GM18873 (cell line): ENCODE data around the gene MRPL55.
"Not testable (repeated sequence)": the region's sequence is repeated elsewhere in the genome, so short reads cannot be mapped to it uniquely, and the experiment has no call there.

ENCODE experiments used
- ATAC-seq: cut with Tn5 transposase; IDR thresholded peaks from one replicate; pipeline ENCODE4 v1.9.1; 2021; ENCODE audit warnings: mild to moderate bottlenecking, moderate library complexity, moderate number of reproducible peaks; ENCODE audit not compliant: unreplicated experiment, low FRiP score

Gene MRPL55

DNA sequence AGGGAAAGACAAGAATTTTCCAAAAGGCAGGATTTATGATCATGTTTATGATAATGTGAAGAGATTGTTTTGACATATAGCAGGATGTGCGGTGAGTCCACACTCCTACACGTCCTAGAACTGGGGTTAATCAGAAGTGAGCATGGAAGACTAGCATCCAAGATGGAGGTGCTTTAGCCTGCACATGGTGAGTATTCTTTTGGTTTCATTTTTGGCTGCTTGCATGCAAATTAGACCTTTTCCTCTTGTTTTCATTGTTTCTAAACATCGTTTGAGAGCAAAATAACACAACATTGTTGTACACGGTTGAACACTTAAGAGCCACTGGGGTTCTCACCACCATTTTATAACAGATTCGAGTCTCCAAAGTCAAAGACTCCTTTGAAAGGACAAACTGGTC, 16.1 kb upstream of the MRPL55 start:
- ATAC-seq, result no peak

DNA sequence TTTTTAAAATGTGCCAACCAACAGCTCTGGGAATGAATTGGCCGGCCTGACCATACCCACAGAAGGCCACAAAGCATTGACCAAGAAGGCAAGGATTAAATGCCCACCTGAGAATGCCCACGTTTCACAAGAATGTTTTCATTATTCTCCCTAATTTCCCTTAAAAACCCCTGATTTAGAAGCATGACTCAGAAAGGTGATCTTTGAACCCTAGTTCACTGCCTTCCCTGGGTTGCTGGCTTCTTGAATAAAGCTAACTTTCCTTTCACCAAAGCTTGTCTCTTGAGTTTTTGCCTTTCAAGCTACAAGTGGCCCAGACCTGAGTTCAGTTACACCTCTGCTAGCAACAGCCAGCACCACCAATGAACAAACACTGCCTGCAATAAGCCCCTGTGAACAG, 14.4 kb upstream of the MRPL55 start:
- no peak for ATAC-seq

DNA sequence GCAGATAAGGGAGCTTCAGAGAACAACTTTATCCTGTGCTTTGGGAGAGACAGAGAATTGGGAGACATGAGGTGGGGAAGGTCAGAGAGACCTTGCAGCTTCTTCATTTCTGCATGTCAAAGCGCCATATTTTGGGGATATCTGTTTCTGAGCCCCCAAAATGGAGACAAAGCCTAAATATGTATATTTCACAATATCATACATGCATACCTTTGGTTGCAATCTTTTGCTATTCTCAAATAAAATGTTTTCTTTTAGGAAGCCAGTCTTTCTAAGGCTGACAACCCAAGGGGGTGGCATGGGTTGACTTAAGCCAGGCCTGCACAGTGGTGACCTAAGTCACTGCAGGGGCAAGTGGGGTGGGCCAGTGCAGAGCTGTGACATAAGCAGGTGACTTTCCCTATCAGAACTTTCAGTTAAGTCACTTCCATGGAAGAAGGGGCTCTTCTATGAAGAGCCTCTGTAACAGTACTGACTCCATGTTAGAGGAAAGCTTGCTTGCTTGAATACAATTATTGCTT, 13.9 kb upstream of the MRPL55 start:
- no peak for ATAC-seq

DNA sequence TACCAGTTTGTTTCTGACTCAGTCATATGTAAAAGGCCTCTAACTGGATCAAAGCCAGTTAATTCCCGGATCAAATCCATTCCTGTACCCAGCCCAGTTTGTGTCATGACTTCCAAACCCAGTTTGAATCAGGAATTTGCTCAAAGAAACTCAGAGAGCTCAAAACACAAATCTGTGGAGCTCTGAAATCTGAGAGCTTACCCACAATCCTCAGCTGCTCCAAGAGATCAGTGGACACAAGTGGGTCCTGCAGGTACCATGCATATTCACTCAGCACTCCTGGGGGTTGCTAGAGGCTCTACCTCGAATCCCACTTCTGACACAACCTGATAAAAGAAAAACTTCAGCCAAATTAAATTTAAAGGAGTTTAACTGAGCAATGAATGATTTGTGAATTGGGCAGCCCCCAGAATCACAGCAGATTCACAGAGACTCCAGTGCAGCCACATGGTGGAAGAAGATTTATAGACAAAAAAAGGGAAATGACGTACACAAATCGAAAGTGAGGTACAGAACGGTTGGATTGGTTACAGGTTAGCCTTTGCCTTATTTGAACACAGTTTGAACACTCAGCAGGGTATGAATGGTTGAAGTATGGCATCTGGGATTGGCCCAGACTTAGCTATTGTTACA, 11.9 kb upstream of the MRPL55 start:
- no peak for ATAC-seq

GRCh38 chr1:228120351-228120750, 11.3 kb upstream of the MRPL55 start:
- no peak for ATAC-seq

GRCh38 chr1:228118040-228118439, 8.9 kb upstream of the MRPL55 start:
- ATAC-seq, result no peak

- no peak for ATAC-seq
Observed at GRCh38 chr1:228117335-228117734, 8.2 kb upstream of the MRPL55 start.

DNA sequence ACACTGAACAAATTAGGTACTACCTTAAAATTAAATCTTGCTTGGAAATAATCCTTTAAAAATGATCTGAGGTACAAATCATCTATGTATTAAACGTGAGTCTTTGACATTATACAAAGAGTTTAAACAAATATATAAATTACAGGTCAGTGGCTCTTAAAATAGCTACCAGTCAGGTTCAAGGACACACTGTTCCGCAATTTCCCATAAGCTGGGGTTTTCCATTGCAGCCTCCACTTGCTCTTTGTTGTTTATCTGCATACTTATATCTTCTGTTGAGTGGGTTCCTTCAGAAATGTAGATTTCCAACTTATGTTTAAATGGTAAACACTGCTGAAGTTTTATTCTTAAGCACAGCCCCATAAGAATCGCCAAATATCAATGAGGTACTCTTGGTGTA, 5.7 kb upstream of the MRPL55 start:
- ATAC-seq, result no peak

DNA sequence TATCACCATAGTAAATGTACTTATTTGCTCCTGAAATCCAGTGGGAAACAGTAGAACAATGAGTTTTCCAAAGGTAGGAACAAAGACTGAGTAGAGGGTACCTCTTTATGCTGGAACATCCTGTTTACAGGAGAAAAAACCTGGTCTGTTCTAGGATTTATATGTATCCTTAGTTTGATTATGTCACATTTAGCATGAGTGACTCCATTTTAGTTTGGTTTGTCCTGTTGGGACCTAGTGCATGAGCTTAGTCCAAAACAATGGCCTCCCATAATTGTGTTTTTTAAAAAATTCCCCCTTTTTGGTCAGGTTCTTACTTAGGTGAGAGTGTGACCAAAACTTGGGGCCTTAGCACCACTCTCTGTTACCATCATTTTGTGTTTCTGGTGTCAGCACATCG, 3.5 kb upstream of the MRPL55 start:
- ATAC-seq, result no peak

DNA sequence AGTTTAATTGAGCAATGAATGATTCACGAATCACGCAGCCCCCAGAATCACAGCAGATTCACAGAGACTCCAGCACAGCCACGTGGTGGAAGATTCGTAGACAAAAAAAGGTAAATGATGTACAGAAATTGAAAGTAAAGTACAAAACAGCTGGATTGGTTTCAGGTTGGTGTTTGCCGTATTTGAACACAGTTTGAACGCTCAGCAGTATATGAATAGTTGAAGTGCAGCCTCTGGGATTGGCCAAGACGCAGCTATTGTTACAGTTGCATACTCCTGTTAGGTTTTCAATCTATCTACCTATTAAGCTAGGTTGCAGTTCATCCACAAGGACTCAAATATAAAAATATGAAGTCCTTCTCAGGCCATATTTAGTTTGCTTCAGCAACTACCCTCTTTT, 3.1 kb upstream of the MRPL55 start:
- no peak for ATAC-seq

GRCh38 chr1:228111315-228111714, 2.2 kb upstream of the MRPL55 start:
- ATAC-seq, result not testable (repeated sequence)

GRCh38 chr1:228110556-228110955, 1.5 kb upstream of the MRPL55 start:
- no peak for ATAC-seq

- no peak for ATAC-seq
Observed at GRCh38 chr1:228109962-228110488, 926 bp upstream of the MRPL55 start.

DNA sequence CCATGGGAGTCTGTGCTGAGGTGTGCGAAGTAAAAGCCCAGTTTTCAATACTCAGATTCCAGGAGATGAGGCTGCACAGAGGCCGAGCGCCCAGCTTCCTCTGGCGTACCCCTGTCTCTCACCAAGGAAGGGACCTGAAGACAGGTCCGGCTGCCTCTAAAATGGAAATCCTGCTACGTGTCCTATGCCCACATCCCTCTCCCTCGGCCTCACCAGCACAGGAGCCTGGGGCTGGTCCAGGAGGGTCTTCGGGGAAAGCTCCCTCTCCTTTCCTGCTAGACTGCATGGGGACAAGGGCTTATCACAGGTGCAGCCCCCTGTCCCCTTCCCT, 392 bp downstream of the MRPL55 start:
- ATAC-seq, result no peak

DNA sequence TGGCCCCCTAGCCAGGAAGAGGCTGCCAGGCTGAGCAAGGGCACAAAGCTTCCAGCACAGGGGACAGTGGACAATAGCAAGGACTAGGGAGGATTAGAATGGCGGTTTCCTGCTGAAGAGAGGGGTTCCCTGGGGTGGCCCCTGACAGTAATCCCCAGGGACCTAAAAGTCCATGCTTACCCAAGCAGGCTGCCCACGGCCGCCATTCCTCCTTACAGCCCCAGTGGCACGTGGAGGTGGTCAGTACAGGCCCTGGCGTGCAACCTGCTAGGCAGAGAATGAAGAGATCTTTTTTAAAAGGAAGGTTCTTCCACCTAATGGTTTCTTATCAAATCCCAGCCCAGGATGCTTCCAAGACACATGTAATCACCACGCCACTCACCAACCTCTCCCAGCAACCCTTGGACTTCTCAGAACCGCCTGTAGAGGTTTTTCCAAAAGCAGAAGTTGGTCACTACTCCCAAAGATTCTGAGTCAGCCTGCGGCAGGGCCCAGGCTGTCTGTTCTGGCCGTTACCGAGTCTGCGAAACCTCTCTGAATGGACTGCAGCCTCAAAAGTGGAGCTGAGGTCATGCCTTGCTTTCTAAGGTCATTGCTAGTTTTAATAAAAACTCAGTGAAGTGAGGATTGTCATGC, 926 bp downstream of the MRPL55 start:
- no peak for ATAC-seq

GRCh38 chr1:228107636-228108035, 1.5 kb downstream of the MRPL55 start:
- no peak for ATAC-seq

- no peak for ATAC-seq
Observed at GRCh38 chr1:228106800-228107054, 2.4 kb downstream of the MRPL55 start.

- ATAC-seq, result no peak
Observed at GRCh38 chr1:228105996-228106799, 2.9 kb downstream of the MRPL55 start.

DNA sequence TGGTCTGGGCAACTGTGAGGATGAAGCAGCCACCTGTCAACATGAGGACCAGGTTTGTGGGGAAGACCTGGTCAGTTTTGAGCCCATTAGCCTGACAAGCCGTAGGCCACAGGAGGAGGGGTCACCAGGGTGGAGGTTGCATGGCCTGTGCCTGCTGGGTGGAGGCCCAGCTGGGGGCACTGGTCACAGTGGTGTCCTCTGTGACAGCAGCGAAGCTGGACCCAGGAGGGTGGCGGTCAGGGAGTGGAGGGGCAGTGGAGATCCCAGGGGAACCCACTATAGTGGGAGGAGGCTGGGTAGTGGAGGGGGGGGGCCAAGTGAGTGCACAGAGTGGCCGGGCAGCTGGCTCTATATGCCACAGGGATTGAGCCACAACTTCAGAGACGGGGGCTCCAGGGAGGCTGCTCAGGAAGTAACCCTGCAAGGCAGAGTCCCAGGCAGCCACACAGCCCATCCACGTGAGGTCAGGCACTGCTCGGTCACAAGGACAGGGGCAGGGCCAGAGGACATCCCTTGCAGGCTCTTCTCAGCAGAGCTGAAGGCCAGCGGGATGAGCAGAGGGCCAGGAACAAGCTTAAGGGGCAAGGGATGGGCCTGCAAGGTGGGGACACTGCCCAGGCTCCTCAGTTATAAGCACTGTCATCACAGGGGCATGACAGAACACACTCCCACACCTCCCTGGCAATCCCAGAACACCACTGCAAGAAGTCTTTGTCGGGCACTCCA, 3.7 kb downstream of the MRPL55 start:
- ATAC-seq, result no peak

DNA sequence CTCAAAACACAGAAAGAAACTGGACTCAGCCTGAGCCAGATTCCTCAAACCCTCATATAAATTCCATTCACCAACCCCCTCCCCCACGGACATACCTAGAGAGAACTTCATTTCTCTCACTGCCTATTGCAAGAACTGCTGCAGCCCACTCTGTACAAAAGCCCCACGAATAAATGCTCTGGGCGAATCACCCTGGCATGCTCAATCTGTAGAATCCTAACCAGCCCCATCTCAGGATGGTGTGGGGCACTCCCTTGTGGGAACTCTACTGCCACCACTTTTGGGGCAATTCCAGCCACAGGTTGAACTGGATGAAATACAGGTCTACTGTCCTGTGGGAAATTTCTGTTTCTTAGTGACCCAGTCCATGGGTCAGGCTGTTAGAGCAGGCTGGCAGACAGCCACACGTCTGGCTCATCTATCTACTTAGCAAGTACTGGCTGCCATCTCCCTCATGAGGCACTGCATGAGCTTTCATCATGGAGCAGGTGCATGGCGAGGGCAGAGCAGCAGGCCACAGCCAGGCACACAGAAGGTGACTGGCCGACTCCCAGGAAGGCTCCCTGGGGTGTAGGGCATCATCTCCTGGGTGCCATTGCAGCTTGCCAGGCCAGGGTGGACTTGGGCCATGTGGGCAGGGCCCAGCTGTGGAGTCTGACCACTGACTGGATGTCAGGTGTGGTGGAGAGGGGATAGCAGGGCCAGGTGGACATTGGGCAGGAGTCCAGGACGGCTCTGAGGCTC, 4.4 kb downstream of the MRPL55 start:
- no peak for ATAC-seq
